ENCODE results near the gene NPTXR.
"Not testable (repeated sequence)": the region's sequence is repeated elsewhere in the genome, so short reads cannot be mapped to it uniquely, and the experiment has no call there.

The NPTXR gene

DNA sequence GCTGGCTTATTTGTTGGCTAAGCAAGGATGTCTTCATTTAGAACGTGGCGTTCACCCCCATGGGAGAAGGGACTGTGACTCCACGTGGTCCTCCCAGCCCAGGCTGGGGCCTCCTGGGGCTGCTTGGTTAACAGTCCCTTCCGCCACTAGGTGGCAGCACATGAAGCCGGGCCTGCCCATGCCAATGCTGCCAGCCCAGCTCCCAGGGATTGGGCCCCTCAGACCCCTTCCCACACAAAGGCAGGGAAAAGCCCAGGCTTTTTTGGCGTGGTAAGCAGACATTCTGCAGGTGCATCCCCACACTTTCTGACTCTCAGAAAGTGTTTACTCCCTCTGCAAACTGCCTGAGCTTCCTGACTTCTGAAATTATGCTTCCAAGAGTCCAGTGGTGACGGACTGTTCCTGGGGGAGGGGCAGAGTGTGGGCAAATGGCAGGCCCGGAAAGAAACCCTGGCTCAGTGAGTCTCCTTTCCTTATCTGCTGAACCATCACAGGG, 25.1 kb upstream of the NPTXR start:
- peak; percentile 89 for DNase-seq (ENCODE audit: low read depth, low spot score)

DNA sequence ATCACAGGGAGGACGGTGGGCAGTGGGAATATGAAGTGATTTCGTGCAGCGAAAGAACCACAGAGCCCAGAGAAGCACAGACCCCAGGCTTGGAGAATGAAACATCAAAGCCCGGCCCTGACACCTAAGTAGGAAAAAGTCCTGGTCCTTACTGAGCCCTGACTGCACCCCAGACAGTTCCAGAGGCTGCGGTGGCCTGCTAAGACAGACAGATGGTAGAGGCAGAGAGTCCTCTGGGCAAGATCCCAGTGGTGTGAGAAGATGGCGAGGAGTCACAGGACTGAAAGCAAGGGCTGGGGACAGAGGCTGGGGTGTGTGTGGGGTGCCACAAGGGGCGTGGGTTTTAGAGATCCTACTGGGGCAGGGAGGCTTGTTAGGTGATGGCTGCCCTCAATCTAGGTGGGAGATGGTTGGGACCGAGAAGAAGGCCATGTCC, 24.5 kb upstream of the NPTXR start:
- DNase-seq (ENCODE audit: low read depth, low spot score), result no peak

DNA sequence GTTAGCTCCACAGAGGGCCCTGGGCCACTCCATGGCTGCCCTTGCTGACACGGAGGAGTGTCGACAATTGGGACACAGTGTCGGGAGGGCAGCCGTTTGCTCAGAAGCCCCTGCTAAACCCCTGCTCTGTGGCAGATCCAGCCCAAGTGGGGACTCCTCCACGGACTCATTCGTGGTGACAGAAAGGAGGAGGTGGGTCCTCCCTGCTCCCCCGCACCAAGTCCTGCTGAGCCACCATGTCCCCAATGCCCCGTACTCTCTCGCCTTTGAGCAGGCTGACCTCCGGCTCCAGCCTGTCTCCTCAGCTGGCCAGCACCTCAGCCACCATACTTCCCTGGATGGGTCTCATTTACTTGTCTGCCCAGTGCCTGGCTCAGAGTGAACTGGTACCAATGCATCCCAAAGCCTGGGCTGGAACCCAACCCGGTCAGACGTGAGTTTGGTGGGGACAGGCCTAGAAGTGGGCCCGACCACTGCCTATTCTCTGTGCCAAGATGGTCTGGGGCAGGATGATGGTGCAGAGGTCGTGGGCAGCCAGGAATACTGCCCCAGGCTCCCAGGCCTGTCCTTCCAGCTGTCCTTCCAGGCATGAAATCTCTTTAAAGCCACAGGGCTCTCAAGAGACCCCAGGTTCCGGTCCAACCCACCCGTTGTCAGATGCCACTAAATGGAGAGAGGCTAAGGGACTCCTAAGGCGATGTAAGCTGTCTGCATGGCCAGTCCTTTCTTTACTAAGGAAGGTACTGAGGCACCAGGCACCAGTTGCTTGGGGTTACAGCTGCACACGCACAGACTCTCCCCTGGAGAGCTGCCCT, 23.9 kb upstream of the NPTXR start:
- DNase-seq (ENCODE audit: low read depth, low spot score), result no peak

DNA sequence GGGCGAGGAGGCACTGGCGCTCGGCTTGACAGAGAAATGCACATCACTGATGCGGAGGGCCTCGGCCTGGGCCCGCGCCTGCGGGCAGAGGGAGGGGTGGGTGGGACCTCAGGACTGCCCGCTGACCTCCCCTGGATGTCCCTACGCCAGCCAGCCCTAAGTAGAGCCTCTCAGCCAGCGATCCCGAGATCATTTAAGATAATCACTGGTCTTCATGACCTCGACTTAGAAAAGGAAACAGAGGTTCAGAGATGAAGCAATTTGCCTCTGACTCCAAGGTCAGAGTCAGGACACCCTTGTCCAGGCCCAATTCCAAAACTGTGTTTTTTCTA, 23.3 kb upstream of the NPTXR start:
- no peak for DNase-seq (ENCODE audit: low read depth, low spot score)

DNA sequence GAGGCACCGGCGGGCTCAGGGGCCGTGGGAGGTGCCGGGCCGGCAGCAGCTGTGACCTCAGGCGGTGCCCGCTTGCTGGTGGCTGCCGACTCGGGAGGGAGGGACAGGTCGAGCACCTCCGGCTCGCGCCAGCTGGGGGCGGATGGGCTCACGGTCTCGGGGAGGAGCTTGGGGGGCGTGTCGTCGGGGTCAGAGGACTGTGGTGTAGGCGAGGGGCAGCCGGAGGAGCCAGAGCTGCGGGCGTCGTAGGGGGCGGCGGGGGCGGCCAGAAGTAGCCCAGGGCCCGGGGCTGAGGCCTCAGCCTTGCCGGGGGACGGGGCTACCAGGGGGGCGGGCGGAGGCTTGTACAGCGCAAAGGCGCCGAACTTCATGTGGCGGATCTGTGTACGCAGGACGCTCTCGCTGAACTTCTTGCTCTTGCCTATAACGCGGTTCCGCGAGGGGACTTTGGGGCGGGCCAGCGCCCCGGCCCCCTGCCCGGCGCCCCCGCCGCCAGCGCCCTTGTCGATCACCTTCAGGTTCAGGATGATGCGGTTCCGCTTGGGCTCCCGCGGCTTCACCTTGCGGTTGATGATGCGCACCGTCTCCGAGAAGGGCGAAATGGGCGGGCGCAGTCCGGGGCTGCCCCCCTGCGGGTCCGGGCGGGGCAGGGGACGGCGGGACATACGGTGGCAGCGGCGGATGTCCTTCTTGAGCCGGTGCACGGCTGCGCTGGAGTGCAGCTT, 22.7 kb upstream of the NPTXR start:
- no peak for DNase-seq (ENCODE audit: low read depth, low spot score)

DNA sequence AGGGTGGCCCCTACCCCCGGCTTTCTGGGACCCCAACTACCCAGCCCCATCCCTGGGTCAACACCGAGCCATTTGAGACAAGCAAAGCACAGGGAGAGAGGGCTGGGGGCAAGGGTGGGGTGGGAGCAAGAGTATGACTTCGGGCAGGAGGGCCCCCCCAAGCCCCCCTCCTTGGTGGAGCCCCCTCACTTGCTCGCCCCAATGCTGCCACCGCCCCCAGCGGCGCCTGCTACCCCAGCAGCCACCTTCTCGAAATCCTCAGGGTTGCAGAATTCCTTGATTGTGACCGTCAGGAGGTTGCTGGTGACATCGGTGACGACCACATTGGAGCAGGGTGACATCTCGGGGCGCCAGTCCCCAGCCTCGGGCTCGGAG, 22.2 kb upstream of the NPTXR start:
- no peak for DNase-seq (ENCODE audit: low read depth, low spot score)

DNA sequence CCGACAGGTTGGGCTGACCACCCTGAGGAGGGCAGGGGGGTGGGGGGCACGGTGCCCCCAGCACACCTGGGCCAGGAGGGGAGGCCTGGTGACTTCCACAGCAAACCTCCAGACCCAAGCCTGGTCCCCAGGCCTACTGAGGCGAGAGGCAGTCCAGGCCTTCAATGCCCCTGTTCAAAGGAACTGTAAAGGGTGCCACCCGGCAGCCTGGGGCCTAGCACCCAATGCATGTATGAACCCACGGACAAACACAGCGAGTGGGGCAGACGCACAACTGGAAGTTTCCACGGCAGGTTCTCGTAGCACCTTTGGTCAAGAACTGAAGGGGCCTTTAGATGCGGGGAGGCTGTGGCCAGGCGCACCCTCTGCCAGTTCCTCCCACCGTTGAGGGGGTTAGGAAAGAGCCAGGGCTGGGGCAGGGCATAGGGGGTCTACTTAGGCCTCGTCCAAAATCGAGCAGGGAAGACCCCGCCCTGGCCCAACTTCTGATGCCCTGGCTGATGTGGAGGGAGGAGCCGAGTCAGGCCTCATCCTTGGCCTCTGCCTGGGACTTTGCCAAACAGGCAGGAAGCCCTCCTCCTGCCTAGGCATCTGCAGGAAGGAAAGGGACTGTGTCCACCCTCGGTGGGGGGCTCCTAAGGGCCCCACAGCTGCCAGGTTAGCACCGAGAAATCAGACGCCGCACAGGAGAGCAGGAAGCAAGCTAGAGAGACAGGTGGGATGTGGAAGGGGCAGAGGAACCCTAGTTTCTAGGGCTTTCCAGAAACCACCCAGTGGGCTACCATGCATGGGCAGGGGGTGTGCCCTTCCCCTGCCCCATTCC, 21.6 kb upstream of the NPTXR start:
- no peak for DNase-seq (ENCODE audit: low read depth, low spot score)

DNA sequence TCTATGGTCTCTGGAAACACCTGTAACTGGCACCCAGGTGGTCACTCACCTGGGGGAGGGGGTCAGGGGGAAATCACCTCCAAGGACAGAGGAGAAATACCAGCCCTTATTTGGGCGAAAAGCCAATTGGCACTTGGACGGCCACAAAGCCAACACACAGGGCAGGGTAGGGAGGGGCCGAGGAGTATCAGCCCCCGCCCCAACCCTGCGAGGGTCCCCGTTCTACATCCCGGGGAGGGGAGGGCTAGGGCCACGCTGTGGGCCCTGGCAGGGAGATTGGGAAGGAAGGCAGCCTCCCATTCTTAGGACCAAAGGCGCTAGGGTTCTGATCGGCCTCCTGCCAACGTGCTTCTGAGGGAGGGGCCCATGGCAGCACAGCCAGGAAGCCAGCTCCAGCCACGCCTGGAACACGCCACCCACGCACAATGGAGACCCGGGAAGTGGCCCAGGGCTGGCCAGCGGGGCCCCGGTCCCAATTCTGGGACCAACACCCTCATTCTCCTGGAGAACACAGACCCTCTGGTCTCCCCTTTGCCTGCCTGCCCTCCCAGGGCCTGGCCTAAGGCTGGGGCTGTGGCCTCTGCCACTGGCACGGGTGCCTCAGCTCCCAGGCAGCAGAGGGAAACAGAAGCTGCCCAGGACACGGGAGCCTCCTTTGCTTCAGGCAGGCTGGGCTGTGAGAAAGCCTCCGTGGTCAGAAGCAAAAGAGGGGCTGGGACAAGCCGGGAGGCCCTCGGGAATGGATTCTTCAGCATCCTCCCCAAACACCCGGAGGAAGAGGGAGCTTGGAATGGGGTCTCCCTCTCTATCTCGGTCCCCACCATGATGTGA, 20.7 kb upstream of the NPTXR start:
- DNase-seq (ENCODE audit: low read depth, low spot score), result peak; percentile 37

DNA sequence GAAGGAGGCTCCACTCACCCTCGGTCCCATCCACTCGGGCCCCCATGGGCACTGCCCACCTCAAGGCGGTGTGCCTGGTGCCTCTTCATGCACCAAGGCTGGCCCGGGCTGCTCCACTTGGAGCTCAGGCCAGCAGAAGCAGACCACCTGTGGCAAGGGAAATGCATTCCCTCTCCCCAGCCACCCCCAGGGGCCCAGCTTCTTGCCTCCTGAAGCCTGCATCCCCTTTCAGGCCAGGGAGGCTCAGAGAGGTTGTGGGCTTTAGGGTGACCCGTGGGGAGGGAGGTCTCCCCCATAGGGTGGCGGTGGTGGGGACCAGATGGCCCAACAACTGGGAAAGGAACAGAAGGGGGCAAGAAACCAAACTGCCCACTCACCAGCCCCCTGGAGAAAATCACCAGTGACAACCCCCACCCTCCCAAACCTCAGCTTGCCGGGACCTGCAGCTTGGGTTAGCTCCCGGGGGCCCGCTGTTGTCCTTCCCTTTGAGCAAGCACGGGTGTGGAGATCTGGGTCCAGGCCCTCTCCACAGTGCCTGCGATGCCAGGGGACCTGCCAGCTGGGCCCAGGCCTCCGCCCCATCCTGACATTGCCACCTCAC, 19.8 kb upstream of the NPTXR start:
- no peak for DNase-seq (ENCODE audit: low read depth, low spot score)

DNA sequence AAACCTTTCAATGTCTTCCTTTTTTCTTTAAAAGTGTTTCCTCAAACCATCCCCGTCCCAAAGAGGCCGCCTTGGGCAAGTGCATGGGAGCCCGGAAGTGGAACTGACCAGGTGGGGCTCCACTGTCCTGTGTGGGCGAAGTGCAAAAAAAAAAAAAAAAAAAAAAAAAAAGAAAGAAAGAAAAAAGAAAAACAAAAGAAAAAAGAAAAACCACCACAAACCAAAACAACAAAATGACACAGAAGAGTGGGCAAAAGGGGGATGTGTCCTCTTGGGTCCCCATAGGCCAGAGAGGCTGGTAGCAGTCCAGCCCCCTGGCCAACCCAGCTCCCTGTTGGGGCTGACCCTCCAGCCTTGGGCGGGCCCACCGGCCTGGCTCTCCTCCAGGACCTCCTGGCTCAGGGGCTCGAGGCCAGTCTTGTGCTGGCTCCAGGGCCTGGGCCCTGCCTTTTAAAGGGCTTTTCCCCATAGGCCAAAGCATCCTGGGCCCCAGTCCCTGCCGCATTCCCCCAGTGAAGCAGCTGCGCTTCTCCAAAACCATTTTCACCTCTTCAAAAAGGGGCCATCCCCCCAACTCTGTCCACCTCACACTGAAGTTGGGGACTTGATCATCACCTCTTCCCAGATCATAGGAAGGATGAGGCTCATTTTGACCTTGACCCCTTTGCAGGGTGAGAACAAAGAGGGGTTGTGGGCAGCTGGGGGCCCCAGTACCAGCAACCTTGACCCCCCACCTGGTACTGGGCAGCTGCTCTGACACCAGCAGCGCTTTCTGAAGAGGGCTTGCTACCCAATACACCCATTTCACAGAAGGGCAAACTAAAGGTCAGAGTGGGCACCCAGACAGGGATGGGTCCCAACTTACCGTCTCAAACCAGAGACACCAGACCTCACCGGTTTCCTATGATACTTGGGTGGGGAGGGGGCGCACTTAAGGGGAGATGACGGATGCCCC, 18.8 kb upstream of the NPTXR start:
- DNase-seq (ENCODE audit: low read depth, low spot score), result peak; percentile 62

DNA sequence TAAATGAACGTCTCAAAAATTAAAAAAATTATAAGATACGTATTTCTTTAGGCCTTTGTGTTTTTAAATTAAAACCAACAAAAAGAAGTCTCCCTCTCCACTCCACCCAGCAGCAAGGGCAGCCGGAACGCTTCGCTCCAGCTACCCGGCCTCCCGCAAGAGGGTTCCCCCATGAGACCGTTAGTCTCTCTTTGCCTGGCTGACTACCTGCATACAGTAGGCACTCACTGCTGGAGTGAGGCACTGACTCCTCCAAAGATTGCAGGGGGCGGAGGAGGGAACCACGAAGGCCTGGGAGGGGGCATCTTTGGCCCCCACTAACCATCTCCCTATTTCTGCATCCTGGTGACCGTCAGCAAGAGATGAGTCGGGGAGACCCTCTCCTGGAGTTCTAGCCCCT, 18.1 kb upstream of the NPTXR start:
- no peak for DNase-seq (ENCODE audit: low read depth, low spot score)

DNA sequence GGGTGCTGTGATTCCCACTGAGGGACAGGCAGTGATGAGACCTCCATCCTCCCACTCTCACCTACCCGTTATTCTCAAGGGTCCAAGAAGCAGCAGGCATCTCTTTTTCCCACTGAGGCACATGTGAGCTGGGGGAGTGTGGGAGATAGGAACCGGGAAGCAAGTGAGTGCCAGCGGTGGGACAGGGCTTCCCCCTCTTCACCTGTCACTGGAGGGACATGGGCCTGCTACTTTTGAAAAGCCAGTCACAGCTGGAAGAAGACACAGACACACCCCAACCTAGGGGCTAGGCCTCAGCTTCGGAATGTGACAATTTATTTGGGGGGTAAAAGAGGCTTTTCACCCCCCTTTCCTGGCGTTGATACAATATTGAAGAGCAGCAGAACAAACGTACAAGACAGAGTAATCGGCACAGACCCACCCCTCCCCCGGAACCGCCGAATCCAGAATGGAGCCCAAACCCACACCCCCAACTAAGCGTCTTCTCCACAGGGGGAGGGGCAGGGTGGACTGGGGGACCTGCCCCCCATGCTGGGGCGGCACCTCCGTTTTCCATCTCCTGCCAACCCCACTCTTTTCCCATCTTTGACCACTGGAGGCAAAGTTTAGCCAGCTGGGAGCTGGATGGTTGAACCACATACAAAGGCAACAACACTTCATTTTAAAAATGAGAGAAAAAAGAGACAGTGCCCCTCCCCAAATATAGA, 17.5 kb upstream of the NPTXR start:
- DNase-seq (ENCODE audit: low read depth, low spot score), result peak; percentile 33

DNA sequence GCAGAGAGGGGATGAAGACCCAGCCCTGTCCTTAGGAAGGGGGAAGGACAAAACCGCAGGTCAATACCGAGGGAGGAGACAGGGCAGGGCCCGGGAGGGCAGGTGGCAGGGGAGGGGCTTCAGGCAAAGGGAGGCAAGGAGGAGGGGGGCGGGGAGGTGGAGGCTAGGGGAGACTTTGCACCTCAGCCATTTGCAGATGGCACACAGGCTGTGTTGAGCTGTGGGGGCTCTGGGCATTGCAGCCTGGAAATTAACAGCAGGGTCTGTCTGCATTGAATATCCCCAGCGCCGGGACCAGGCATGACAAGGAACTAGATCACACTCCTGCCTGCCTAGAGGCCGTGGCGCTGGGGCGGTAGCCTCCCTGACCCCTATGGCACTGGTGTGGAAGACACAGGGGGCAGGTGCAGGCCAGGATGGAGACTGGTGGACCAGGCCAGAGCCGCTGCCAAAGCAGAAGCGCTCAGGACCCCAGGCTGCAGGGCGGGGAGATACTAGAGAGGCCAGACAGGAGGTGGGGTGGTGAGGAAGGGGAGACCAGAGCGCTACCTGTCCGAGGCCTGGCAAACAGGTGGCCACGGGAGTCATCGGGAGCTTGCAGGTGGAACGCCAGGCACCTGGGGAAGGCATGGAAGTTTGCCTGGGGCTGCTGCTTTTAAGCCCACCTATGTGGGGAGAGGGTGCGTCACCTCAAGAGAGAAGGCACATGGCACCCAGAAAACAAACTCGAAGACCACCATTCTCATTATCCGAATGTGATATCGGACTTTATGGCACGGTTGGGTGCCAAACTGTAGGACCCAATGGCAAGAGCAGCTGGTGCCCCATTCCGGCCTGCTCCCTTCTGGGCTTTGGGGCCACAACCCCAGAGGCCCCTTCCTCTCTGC, 16.7 kb upstream of the NPTXR start:
- no peak for DNase-seq (ENCODE audit: low read depth, low spot score)

DNA sequence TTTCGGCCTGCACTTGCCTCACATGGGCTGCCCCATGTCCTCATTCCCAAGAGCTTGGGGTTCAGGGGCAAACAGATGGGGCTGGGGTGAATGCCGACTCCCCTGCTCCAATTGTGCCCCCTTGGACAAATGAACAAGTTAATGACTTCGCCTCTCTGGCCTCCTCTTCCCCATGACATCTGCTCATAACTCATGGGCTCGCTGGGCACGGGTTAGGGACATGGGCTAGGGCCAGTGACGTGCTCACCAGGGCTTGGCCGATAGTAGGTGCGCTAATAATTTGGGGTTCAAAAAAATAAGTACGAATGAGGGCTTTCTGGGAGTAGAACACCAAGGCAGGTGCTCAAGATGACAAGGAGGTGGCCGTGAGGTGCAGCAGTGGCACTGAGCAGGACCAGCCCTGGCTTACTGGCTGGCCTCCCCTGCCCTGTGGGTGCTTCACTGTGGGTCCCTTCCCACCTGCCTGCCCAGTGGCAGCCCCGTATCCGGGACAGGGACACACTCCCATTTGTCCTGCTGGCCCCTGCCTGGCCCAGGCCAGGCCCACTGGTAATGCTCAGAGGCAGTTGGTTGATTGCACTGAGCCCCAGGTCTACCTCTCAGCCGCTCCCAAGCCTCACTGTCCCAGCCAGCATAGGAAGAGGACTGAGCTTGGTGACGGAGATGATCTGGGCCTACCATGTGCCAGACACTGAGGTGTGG, 15.9 kb upstream of the NPTXR start:
- no peak for DNase-seq (ENCODE audit: low read depth, low spot score)

DNA sequence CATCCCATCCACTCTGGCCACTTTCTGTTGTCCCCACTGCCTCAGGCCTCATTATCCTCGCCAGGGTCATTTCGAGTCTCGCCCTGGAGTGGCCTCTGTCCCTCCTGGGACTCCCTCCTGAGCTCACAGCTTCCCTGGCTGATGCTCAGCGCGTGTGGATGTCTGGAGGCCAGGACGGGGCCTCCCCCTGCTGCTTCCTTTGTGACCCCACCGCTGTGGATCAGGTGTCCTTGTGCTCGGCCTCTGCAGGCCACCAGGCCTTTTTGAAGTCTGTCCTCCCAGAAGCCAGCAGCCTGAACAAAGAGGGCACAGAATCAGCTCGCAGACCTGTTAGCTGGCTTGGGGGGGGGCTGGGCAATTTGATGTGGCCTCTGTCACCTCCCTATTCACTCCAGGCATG, 14.7 kb upstream of the NPTXR start:
- DNase-seq (ENCODE audit: low read depth, low spot score), result no peak

DNA sequence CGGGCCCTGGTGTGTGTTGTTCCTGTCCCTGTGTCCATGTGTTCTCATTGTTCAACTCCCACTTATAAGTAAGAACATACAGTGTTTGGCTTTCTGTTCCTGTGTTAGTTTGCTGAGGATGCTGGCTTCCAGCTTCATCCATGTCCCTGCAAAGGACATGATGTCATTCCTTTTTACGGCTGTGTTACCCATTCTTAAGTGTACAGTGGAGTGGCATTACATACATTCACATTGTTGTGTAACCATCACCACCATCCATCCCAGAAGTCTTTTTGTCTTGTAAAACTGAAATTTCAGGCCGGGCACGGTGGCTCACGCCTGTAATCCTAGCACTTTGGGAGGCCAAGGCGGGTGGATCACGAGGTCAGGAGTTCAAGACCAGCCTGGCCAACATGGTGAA, 10.6 kb upstream of the NPTXR start:
- DNase-seq (ENCODE audit: low read depth, low spot score), result not testable (repeated sequence)

DNA sequence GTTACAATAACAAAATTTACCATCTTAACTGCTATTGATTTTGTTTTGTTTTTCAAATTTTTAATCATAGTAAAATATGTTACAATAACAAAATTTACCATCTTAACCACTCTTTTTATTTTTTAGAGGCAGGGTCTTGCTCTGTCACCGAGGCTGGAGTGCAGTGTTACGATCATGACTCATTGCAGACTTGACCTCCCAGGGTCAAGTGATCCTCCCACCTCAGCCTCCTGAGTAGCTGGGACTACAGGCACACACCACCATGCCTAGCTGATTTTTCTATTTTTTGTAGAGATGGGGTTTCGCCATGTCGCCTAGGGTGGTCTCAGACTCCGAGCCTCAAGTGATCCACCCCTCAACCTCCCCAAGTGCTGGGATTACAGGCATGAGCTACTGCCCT, 10.1 kb upstream of the NPTXR start:
- not testable (repeated sequence) for DNase-seq (ENCODE audit: low read depth, low spot score)
